Heart right ventricle (tissue), 16 donors: ENCODE results near the gene FREY1. TPM values are rescaled to one million over a fixed set of nuclear protein-coding genes. Genes with fewer than 3 reads are reported as not detected.

Source experiments
- ATAC-seq, 8 donors: fragments of 200-7000 bp; cut with Tn5 transposase; one replicate each; pipeline ENCODE4 v1.9.1; 2020; ENCODE audit warnings: mild to moderate bottlenecking in 8 of 8, moderate library complexity in 8 of 8, moderate number of reproducible peaks in 1 of 8
- DNase-seq, 2 donors: peaks; one replicate each; pipeline ENCODE4 v3.0.0-alpha.2; 2020
- H3K27ac ChIP-seq, 10 donors: fragments of 200-600 bp; sonication (generic) in 2 of 10; one replicate each; pipeline versions ENCODE4 v1.5.0 to v1.8.0; 2020 to 2022; ENCODE audit warnings: mild to moderate bottlenecking in 3 of 10
- H3K27me3 ChIP-seq, 7 donors: fragments of 200-600 bp; one replicate each; pipeline ENCODE4 v1.8.0; 2021 to 2022; ENCODE audit warnings: mild to moderate bottlenecking in 2 of 7
- H3K36me3 ChIP-seq, 9 donors: fragments of 200-600 bp; sonication (generic) in 1 of 9; one replicate each; pipeline versions ENCODE4 v1.5.0 to v1.8.0; 2020 to 2022; ENCODE audit warnings: mild to moderate bottlenecking in 2 of 9
- H3K4me1 ChIP-seq, 9 donors: fragments of 200-600 bp; sonication (generic) in 1 of 9; one replicate each; pipeline versions ENCODE4 v1.5.0 to v1.8.0; 2020 to 2022; ENCODE audit warnings: mild to moderate bottlenecking in 4 of 9
- H3K4me3 ChIP-seq, 10 donors: fragments of 200-600 bp; sonication (generic) in 2 of 10; one replicate each; pipeline versions ENCODE4 v1.5.0 to v1.8.0; 2020 to 2022; ENCODE audit warnings: mild to moderate bottlenecking in 7 of 10, moderate library complexity in 2 of 10
- H3K9me3 ChIP-seq, 11 donors: fragments of 200-600 bp in 10 of 11; sonication (generic) in 2 of 11; one replicate each; pipeline versions ENCODE4 v1.5.0 to v1.8.0; 2013 to 2022; ENCODE audit warnings: mild to moderate bottlenecking in 2 of 11, control low read depth in 1 of 11, moderate library complexity in 1 of 11
- WGBS, 2 donors: extraction: QIAGEN DNeasy Blood & Tissue Kit; methylation state at CpG; one replicate each; pipeline ENCODE4 v1.1.7; 2013; ENCODE audit warnings: inconsistent platforms in 1 of 2; 5-methylcytosine and 5-hydroxymethylcytosine counted together
- intact Hi-C, 10 donors: fragments of 100-400 bp; cut with DNase I; formaldehyde crosslinking; loops; one replicate each; pipeline versions ENCODE4 v1.11.1 to v1.14.2; 2022
- polyA plus RNA-seq, 2 donors: library from polyadenylated mRNA; stranded (reverse); fragments of 200-250 nt; gene quantifications; one replicate each; pipeline ENCODE4 v1.2.3, GENCODE V29; 2013
- total RNA-seq, 10 donors: library from RNA; stranded (reverse); fragmentation: NEBNext Ultra II Directional in 3 of 10; extraction: Animal tissue kit (Norgen Biotek cat#: 25700) in 3 of 10; gene quantifications; one replicate each; pipeline versions ENCODE4 v1.2.1 to v1.2.4, GENCODE V29; 2021 to 2023
- TF ChIP-seq, protein P1 (sequence below), 9 donors: fragments of 200-600 bp; sonication (generic) in 2 of 9; IDR thresholded peaks; one replicate each; pipeline versions ENCODE4 v1.5.0 to v1.8.0; 2021 to 2022; ENCODE audit warnings: antibody characterized with exemption in 9 of 9, mild to moderate bottlenecking in 5 of 9, moderate library complexity in 1 of 9
- donor health status: Arrhythmogenic right ventricular cardiomyopathy.
- donor health status: ischemic (EF 13 %, LVEDD 7.1; RV severe dilation, severe dysfunction).
- donor health status: healthy with polysubstance abuse.
- donor health status: DM: no; HTN: yes; CAD: no.
- donor health status: DM: no; HTN: no; CAD: no.
- donor health status: ischemic (EF 25% LVEDD 6.9; RV normal size, moderate dysfunction).
- donor health status: ischemic (EF 25% LVEDD 5.7; RV mildly dilated, moderate dysfunction).
- donor health status: healthy.
- donor health status: DM: yes; HTN: yes; CAD: no.
- donor health status: Ischemic cardiomyopathy.
- donor health status: ischemic (EF 35%, LVEDD 5.7; RV mildly dilated, moderate dysfunction).
- donor health status: nonischemic (EF 11% LVEDD 7.7; RV severe dilation, severe dysfunction).
- donor health status: DM: yes; HTN: yes; CAD: no.
- donor health status: PGD.
- donor health status: ischemic (EF 29% LVEDD 5.4; RV normal size, mild dysfunction).
- donor health status: nonischemic (EF 23%, LVEDD 6.1; RV moderate dilation, normal function).

The FREY1 gene
- total and polyA plus RNA-seq, 12 donors: 0.22 to 0.59 (median 0.39) TPM; not detected in 7

DNA sequence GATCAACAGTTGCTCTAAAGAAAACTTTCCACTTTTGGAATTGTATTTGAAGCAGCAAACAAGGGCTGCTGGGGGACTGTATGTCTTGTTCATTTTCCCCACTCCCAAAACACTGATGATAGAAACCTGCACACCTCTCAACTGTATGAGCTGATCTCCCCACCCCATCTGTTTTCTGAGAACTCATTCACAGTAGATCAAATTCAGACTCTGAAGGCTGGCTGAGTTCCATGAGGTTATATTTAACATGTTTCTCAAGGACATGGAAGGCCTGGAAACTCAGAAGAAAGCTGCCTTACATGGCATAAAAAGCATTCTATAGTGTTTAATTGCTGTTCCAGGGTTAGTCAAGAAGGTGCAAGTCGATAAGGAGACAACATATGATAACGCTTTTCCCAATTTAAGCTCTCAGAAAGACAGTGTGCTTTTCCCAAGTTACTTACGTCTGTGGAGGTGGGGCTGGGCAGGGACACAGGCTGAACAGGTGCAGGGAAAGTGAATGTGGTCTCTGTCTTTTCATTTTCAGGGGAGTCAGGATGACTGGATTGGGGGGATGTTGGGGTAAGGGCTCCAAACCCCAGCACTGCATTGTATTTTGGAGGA, 38.4 kb upstream of the FREY1 start:
- whole genome bisulfite sequencing, 2 donors: 61 to 70% methylated on average over 3 of the region's 3 CpGs
- H3K27ac ChIP-seq: peak overlapping the region in 3 of 10 donors; percentile 28 to 37 (median 29)

DNA sequence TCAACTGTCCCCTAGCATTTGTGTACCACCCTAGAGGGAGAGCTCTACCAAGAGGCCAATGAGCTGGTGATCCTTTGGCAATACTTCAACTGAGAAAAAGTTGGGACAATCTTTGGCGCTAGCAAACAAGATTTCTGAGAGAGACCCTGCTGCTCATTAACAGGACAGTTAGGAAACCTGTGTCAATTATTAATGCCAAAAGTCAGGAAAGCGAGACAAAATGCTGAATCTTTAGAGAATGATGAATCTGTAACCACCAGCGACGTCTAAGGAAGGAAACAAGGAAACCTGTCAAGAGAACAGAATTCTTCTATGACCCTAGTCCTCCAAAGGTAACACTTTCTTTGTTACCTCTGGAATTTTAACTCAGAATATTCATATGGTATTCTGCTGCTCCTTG, 35.3 kb upstream of the FREY1 start:
- TF ChIP-seq, protein P1, sequence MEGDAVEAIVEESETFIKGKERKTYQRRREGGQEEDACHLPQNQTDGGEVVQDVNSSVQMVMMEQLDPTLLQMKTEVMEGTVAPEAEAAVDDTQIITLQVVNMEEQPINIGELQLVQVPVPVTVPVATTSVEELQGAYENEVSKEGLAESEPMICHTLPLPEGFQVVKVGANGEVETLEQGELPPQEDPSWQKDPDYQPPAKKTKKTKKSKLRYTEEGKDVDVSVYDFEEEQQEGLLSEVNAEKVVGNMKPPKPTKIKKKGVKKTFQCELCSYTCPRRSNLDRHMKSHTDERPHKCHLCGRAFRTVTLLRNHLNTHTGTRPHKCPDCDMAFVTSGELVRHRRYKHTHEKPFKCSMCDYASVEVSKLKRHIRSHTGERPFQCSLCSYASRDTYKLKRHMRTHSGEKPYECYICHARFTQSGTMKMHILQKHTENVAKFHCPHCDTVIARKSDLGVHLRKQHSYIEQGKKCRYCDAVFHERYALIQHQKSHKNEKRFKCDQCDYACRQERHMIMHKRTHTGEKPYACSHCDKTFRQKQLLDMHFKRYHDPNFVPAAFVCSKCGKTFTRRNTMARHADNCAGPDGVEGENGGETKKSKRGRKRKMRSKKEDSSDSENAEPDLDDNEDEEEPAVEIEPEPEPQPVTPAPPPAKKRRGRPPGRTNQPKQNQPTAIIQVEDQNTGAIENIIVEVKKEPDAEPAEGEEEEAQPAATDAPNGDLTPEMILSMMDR (IDR thresholded peaks at IDR 0.05): no peak
- intact Hi-C loops: no loop called here
- no peak overlapping the region for H3K4me3 ChIP-seq
- H3K27me3 ChIP-seq: no peaks in the 10 kb centered on the region
- H3K27ac ChIP-seq: no peak overlapping the region
- no peak for DNase-seq
- peaks cover 0 to 99% (median 36%) of the 10 kb centered on the region in 9 donors for H3K36me3 ChIP-seq
- peaks cover 0 to 6% (median 0%) of the 10 kb centered on the region in 9 donors for H3K4me1 ChIP-seq
- ATAC-seq: no peak
- 92 to 96% methylated on average over 4 of the region's 4 CpGs for WGBS, 2 donors
- no peaks in the 10 kb centered on the region for H3K9me3 ChIP-seq

More for the DNA sequence above, 38.4 kb upstream of the FREY1 start:
- H3K36me3 ChIP-seq: peaks cover 0 to 100% (median 50%) of the 10 kb centered on the region in 9 donors
- no peaks in the 10 kb centered on the region for H3K27me3 ChIP-seq
- intact Hi-C loops: no loop called here
- peaks cover 0 to 6% (median 0%) of the 10 kb centered on the region in 9 donors for H3K4me1 ChIP-seq
- H3K4me3 ChIP-seq: no peak overlapping the region
- TF ChIP-seq, protein P1 (IDR thresholded peaks at IDR 0.05): no peak
- DNase-seq (no peak), ATAC-seq (peak in 1 of 8 donors; percentile 53)
- no peaks in the 10 kb centered on the region for H3K9me3 ChIP-seq

DNA sequence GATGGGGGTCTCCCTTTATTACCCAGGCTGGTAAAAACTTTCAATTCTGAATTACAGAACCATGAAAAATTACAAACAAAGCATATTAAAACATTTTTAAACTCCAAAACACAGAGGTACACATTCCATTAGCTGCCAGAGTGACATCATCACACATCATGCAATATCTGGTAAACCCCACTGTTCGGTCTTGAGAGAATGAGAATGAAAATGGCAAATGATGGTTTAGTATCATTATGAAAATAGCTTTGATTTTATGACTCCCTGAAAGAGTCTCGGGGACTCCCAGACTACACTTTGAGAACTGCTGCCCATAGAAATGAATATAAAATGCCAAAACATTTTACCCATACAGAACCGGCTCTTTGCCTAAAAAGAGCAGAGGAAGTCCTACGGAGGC, 34.2 kb upstream of the FREY1 start:
- Histone ChIP-seq H3K4me1 (peaks cover 0 to 6% (median 0%) of the 10 kb centered on the region in 9 donors), H3K27ac (no peak overlapping the region), H3K27me3 (no peaks in the 10 kb centered on the region), H3K9me3 (no peaks in the 10 kb centered on the region), H3K4me3 (no peak overlapping the region), H3K36me3 (peaks cover 0 to 99% (median 36%) of the 10 kb centered on the region in 9 donors)
- TF ChIP-seq, protein P1 (IDR thresholded peaks at IDR 0.05): no peak
- DNase-seq: no peak
- intact Hi-C loops: no loop called here
- 94 to 96% methylated on average over 4 of the region's 4 CpGs for WGBS, 2 donors
- no peak for ATAC-seq

DNA sequence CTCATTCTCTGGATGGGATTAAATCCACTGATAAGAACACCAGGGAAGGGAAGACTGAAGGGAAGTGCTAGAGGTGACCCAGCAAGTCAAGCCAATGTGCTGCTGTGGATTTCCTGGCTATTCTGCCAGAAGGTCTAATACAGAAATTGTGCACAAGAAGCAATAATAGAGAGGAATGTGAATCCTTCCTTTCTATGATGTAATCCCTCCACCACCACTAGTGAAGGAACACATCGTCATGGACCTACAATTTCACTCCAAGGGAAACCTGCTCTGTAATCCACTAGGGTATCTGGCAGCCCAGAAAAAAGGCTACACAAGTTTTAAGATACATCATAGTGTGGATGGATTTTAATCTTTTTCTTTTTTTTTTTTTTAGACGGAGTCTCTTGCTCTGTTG, 32.8 kb upstream of the FREY1 start:
- intact Hi-C loops: no loop called here
- H3K27me3 ChIP-seq: no peaks in the 10 kb centered on the region
- TF ChIP-seq, protein P1 (IDR thresholded peaks at IDR 0.05): no peak
- ATAC-seq (no peak), DNase-seq (no peak)
- H3K27ac ChIP-seq: no peak overlapping the region
- WGBS, 2 donors: 62 to 70% methylated on average over 2 of the region's 2 CpGs
- H3K4me1 ChIP-seq: no peaks in the 10 kb centered on the region
- H3K4me3 ChIP-seq: no peak overlapping the region
- H3K9me3 ChIP-seq: no peaks in the 10 kb centered on the region
- peaks cover 0 to 99% (median 37%) of the 10 kb centered on the region in 9 donors for H3K36me3 ChIP-seq
